ENCODE results near the gene EML3. TPM values are rescaled to one million over a fixed set of nuclear protein-coding genes. Genes with fewer than 3 reads are reported as not detected.

The EML3 gene
- total and polyA plus RNA-seq, 2 of the 13 experiments (the other 11 are each of a cell fraction or from before 2014, with no cell fraction given): 10.6 to 12.3 TPM

DNA sequence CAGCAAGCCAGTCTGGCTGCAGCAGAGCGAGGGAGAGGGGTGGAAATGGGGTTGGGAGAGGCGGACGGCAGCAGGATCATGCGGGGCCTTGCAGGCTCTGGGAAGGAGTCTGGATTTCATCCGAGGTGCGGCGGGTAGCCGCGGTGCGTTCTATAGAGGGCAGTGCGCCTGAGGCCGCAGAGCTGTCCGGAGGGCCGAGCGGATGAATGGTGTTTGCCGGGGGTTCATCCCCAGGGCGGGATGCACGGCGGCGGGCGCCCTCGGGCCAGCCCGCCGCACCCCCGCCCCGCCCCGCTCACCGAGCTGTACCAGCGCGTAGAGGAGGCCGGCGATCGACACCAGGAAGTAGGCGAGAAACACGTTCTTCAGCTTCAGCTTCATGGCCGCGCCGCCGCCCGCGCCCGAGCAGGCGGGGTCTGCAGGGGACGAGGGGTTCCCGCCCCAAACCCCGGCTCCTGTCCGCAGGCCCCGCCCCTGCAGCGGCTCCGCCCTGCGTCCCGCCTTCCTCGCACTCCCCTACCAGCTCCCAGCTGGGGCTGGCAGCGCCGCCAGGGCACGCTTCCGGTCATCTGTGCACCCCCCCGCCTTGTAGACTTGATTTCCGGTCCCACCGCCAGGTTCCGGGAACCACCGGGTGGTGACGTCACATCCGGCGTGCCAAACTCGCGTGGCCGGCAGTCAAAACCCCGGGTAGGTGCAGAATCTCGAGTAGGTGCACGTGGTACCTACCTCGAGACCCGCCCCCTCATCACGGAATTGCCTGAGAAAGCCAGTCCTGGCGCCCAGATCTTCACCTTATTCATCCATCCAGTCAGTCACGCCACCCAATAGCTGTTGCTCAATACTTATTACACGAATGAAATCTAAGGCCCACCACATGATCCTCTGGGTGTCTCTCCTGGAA, 9.2 kb upstream of the EML3 start, which contains the start of gene B3GAT3 (continued):
- TF ChIP-seq AGO2 (optimal IDR thresholded peaks at IDR 0.05; ENCODE audit: low read depth, low read length) (peak; percentile 98), TBX3 (IDR thresholded peaks at IDR 0.05; ENCODE audit: borderline replicate concordance) (peak; percentile 13; the same call in 1 of the 2 replicates), ZNF224 (CRISPR knock-in tag; IDR thresholded peaks at IDR 0.05) (peak; percentile 82; the same call in 1 of the 2 replicates), NFRKB (IDR thresholded peaks at IDR 0.05) (no peak), ELF1 (CRISPR knock-in tag; IDR thresholded peaks at IDR 0.05) (peak; percentile 97), ZNF883 (CRISPR knock-in tag; IDR thresholded peaks at IDR 0.05; ENCODE audit: not compliant biosample characterization) (peak; percentile 79), ZFP36L1 (CRISPR knock-in tag; IDR thresholded peaks at IDR 0.05) (peak; percentile 88), ARID2 (CRISPR knock-in tag; IDR thresholded peaks at IDR 0.05; ENCODE audit: borderline replicate concordance) (peak; percentile 80; the same call in 1 of the 2 replicates), ZNF790 (CRISPR knock-in tag; IDR thresholded peaks at IDR 0.05; ENCODE audit: borderline replicate concordance) (peak; percentile 0; the same call in 1 of the 2 replicates), ISX (CRISPR knock-in tag; conservative IDR thresholded peaks at IDR 0.05) (no peak), ZFX (CRISPR knock-in tag; IDR thresholded peaks at IDR 0.05; ENCODE audit: low read depth) (peak; percentile 61), ZNF546 (CRISPR knock-in tag; conservative IDR thresholded peaks at IDR 0.05) (0 out of 2 replicates have a peak, but pooled peaks have one; percentile 39), ZNF501 (CRISPR knock-in tag; IDR thresholded peaks at IDR 0.05) (peak; percentile 67), ZNF12 (CRISPR knock-in tag; IDR thresholded peaks at IDR 0.05) (no peak)
- TF ChIP-seq, protein P1, sequence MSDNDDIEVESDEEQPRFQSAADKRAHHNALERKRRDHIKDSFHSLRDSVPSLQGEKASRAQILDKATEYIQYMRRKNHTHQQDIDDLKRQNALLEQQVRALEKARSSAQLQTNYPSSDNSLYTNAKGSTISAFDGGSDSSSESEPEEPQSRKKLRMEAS (IDR thresholded peaks at IDR 0.05): peak; percentile 98
- TF ChIP-seq, protein P2, sequence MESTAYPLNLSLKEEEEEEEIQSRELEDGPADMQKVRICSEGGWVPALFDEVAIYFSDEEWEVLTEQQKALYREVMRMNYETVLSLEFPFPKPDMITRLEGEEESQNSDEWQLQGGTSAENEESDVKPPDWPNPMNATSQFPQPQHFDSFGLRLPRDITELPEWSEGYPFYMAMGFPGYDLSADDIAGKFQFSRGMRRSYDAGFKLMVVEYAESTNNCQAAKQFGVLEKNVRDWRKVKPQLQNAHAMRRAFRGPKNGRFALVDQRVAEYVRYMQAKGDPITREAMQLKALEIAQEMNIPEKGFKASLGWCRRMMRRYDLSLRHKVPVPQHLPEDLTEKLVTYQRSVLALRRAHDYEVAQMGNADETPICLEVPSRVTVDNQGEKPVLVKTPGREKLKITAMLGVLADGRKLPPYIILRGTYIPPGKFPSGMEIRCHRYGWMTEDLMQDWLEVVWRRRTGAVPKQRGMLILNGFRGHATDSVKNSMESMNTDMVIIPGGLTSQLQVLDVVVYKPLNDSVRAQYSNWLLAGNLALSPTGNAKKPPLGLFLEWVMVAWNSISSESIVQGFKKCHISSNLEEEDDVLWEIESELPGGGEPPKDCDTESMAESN (CRISPR knock-in tag; conservative IDR thresholded peaks at IDR 0.05): peak; percentile 74; the same call in 1 of the 2 replicates
- TF ChIP-seq, protein P3, sequence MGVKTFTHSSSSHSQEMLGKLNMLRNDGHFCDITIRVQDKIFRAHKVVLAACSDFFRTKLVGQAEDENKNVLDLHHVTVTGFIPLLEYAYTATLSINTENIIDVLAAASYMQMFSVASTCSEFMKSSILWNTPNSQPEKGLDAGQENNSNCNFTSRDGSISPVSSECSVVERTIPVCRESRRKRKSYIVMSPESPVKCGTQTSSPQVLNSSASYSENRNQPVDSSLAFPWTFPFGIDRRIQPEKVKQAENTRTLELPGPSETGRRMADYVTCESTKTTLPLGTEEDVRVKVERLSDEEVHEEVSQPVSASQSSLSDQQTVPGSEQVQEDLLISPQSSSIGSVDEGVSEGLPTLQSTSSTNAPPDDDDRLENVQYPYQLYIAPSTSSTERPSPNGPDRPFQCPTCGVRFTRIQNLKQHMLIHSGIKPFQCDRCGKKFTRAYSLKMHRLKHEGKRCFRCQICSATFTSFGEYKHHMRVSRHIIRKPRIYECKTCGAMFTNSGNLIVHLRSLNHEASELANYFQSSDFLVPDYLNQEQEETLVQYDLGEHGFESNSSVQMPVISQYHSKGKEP (CRISPR knock-in tag; IDR thresholded peaks at IDR 0.05): no peak
- TF ChIP-seq, protein P4, sequence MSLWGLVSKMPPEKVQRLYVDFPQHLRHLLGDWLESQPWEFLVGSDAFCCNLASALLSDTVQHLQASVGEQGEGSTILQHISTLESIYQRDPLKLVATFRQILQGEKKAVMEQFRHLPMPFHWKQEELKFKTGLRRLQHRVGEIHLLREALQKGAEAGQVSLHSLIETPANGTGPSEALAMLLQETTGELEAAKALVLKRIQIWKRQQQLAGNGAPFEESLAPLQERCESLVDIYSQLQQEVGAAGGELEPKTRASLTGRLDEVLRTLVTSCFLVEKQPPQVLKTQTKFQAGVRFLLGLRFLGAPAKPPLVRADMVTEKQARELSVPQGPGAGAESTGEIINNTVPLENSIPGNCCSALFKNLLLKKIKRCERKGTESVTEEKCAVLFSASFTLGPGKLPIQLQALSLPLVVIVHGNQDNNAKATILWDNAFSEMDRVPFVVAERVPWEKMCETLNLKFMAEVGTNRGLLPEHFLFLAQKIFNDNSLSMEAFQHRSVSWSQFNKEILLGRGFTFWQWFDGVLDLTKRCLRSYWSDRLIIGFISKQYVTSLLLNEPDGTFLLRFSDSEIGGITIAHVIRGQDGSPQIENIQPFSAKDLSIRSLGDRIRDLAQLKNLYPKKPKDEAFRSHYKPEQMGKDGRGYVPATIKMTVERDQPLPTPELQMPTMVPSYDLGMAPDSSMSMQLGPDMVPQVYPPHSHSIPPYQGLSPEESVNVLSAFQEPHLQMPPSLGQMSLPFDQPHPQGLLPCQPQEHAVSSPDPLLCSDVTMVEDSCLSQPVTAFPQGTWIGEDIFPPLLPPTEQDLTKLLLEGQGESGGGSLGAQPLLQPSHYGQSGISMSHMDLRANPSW (CRISPR knock-in tag; IDR thresholded peaks at IDR 0.05; ENCODE audit: borderline replicate concordance): peak; percentile 78
- TF ChIP-seq, protein P5, sequence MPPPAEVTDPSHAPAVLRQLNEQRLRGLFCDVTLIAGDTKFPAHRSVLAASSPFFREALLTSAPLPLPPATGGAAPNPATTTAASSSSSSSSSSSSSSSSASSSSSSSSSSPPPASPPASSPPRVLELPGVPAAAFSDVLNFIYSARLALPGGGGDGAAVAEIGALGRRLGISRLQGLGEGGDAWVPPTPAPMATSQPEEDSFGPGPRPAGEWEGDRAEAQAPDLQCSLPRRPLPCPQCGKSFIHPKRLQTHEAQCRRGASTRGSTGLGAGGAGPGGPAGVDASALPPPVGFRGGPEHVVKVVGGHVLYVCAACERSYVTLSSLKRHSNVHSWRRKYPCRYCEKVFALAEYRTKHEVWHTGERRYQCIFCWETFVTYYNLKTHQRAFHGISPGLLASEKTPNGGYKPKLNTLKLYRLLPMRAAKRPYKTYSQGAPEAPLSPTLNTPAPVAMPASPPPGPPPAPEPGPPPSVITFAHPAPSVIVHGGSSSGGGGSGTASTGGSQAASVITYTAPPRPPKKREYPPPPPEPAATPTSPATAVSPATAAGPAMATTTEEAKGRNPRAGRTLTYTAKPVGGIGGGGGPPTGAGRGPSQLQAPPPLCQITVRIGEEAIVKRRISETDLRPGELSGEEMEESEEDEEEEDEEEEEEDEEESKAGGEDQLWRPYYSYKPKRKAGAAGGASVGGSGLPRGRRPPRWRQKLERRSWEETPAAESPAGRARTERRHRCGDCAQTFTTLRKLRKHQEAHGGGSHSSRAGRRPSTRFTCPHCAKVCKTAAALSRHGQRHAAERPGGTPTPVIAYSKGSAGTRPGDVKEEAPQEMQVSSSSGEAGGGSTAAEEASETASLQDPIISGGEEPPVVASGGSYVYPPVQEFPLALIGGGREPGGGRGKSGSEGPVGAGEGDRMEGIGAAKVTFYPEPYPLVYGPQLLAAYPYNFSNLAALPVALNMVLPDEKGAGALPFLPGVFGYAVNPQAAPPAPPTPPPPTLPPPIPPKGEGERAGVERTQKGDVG (CRISPR knock-in tag; IDR thresholded peaks at IDR 0.05; ENCODE audit: borderline replicate concordance): no peak

Data from HepG2 (cell line).